BLaER1 treated with 17β-estradiol and CSF1 and Interleukin-3, amounts not matched to agents 10 nM and 100 nM (cell line): ENCODE measurements around the gene PROSER2.
"Not testable (repeated sequence)": the region's sequence is repeated elsewhere in the genome, so short reads cannot be mapped to it uniquely, and the experiment has no call there.

Source experiments
- H3K27ac ChIP-seq, 11 experiments: shearing (Covaris generic); formaldehyde crosslinking; 2 replicates each; pipeline ENCODE4 v1.8.1; 2022
- H3K27me3 ChIP-seq, 11 experiments: shearing (Covaris generic); formaldehyde crosslinking; 2 replicates each; pipeline ENCODE4 v1.8.1; 2022
- H3K36me3 ChIP-seq, 11 experiments: shearing (Covaris generic); formaldehyde crosslinking; 2 replicates each; pipeline ENCODE4 v1.8.1; 2022
- H3K4me1 ChIP-seq, 10 experiments: shearing (Covaris generic); formaldehyde crosslinking; 2 replicates each; pipeline ENCODE4 v1.8.1; 2022
- H3K4me2 ChIP-seq, 11 experiments: shearing (Covaris generic); formaldehyde crosslinking; 2 replicates each; pipeline ENCODE4 v1.8.1; 2022
- H3K4me3 ChIP-seq, 10 experiments: shearing (Covaris generic); formaldehyde crosslinking; 2 replicates each; pipeline ENCODE4 v1.8.1; 2022
- H3K9ac ChIP-seq, 11 experiments: shearing (Covaris generic); formaldehyde crosslinking; 2 replicates each; pipeline ENCODE4 v1.8.1; 2022
- H3K9me3 ChIP-seq, 11 experiments: shearing (Covaris generic); formaldehyde crosslinking; replicated peaks in 1 of 11; 2 replicates each; pipeline ENCODE4 v1.8.1; 2022
- H4K20me1 ChIP-seq, 11 experiments: shearing (Covaris generic); formaldehyde crosslinking; 2 replicates each; pipeline ENCODE4 v1.8.1; 2022
- Cebpa-rat ChIP-seq, 11 experiments: shearing (Covaris generic); IDR thresholded peaks; 2 replicates each; pipeline ENCODE4 v1.8.1; 2022

PROSER2 gene

GRCh38 chr10:11886851-11887250 lies 63.7 kb downstream of the PROSER2 start:
- no peaks in the 10 kb centered on the region for H3K27me3 ChIP-seq
- H3K36me3 ChIP-seq, result no peaks in the 10 kb centered on the region
- no peak overlapping the region for H3K4me3 ChIP-seq
- peak overlapping the region; percentile 58 to 82 (median 76) for H3K4me2 ChIP-seq
- H4K20me1 ChIP-seq, result no peaks in the 10 kb centered on the region
- peak overlapping the region in 7 of 11 experiments; percentile 8 to 36 (median 22); a peak in 7 of 22 replicates for H3K27ac ChIP-seq
- peak overlapping the region in 9 of 11 experiments; percentile 26 to 51 (median 44); a peak in 14 of 22 replicates for H3K9ac ChIP-seq
- no peaks in the 10 kb centered on the region for H3K9me3 ChIP-seq
- TF ChIP-seq Cebpa-rat (IDR thresholded peaks at IDR 0.05), result no peak
- peaks cover 23 to 49% (median 42%) of the 10 kb centered on the region in 10 experiments for H3K4me1 ChIP-seq

- H3K27ac ChIP-seq, result peak overlapping the region in 5 of 11 experiments; percentile 8 to 36 (median 27); a peak in 4 of 22 replicates
- no peaks in the 10 kb centered on the region for H3K9me3 ChIP-seq
- no peaks in the 10 kb centered on the region for H3K36me3 ChIP-seq
- TF ChIP-seq Cebpa-rat (IDR thresholded peaks at IDR 0.05), result no peak
- H3K4me2 ChIP-seq, result peak overlapping the region; percentile 58 to 82 (median 76)
- H4K20me1 ChIP-seq, result no peaks in the 10 kb centered on the region
- H3K4me3 ChIP-seq, result no peak overlapping the region
- no peaks in the 10 kb centered on the region for H3K27me3 ChIP-seq
- H3K9ac ChIP-seq, result peak overlapping the region in 4 of 11 experiments; percentile 33 to 51 (median 47); a peak in 3 of 22 replicates
- peaks cover 15 to 41% (median 35%) of the 10 kb centered on the region in 10 experiments for H3K4me1 ChIP-seq
These were observed 64.4 kb downstream of the PROSER2 start for GRCh38 chr10:11887381-11888227.

GRCh38 chr10:11889263-11889662 lies 66.1 kb downstream of the PROSER2 start:
- H3K4me1 ChIP-seq, result peaks cover 13 to 32% (median 25%) of the 10 kb centered on the region in 10 experiments
- not testable (repeated sequence) for H3K9ac ChIP-seq, H3K27me3 ChIP-seq, H3K9me3 ChIP-seq, H3K4me3 ChIP-seq, H4K20me1 ChIP-seq, H3K27ac ChIP-seq, H3K36me3 ChIP-seq, H3K4me2 ChIP-seq

GRCh38 chr10:11891776-11892486 lies 68.8 kb downstream of the PROSER2 start:
- Histone ChIP-seq H3K4me2 (no peak overlapping the region; a peak in 1 of 22 replicates), H3K9ac (no peak overlapping the region), H3K4me1 (peaks cover 3 to 17% (median 11%) of the 10 kb centered on the region in 10 experiments), H3K36me3 (no peaks in the 10 kb centered on the region), H3K27ac (no peak overlapping the region), H3K27me3 (no peaks in the 10 kb centered on the region), H4K20me1 (no peaks in the 10 kb centered on the region; a peak in 1 of 22 replicates), H3K9me3 (no peaks in the 10 kb centered on the region; a peak in 1 of 22 replicates), H3K4me3 (no peak overlapping the region)
- no peak for TF ChIP-seq Cebpa-rat (IDR thresholded peaks at IDR 0.05)

- TF ChIP-seq Cebpa-rat (IDR thresholded peaks at IDR 0.05), result no peak
- no peak overlapping the region for H3K4me2 ChIP-seq
- H4K20me1 ChIP-seq, result no peaks in the 10 kb centered on the region; a peak in 1 of 22 replicates
- H3K27me3 ChIP-seq, result no peaks in the 10 kb centered on the region
- no peak overlapping the region for H3K27ac ChIP-seq
- H3K4me1 ChIP-seq, result peaks cover 0 to 9% (median 4%) of the 10 kb centered on the region in 10 experiments; a peak in 7 of 20 replicates
- no peak overlapping the region for H3K4me3 ChIP-seq
- H3K9me3 ChIP-seq, result no peaks in the 10 kb centered on the region; a peak in 1 of 22 replicates
- no peaks in the 10 kb centered on the region for H3K36me3 ChIP-seq
- H3K9ac ChIP-seq, result no peak overlapping the region
These were observed 70.7 kb downstream of the PROSER2 start for GRCh38 chr10:11893749-11894278.

GRCh38 chr10:11894381-11895107 lies 71.4 kb downstream of the PROSER2 start:
- Histone ChIP-seq H4K20me1 (no peaks in the 10 kb centered on the region; a peak in 1 of 22 replicates), H3K4me3 (no peak overlapping the region), H3K9me3 (no peaks in the 10 kb centered on the region; a peak in 1 of 22 replicates), H3K36me3 (no peaks in the 10 kb centered on the region), H3K27ac (no peak overlapping the region), H3K4me1 (peaks cover 0 to 9% (median 4%) of the 10 kb centered on the region in 10 experiments; a peak in 7 of 20 replicates), H3K9ac (no peak overlapping the region), H3K4me2 (no peak overlapping the region), H3K27me3 (no peaks in the 10 kb centered on the region)
- no peak for TF ChIP-seq Cebpa-rat (IDR thresholded peaks at IDR 0.05)

- Histone ChIP-seq H3K27ac (no peak overlapping the region), H3K9ac (no peak overlapping the region), H3K4me3 (no peak overlapping the region), H3K4me1 (peaks cover 0 to 9% (median 4%) of the 10 kb centered on the region in 10 experiments; a peak in 7 of 20 replicates), H3K4me2 (no peak overlapping the region), H4K20me1 (no peaks in the 10 kb centered on the region; a peak in 1 of 22 replicates), H3K36me3 (no peaks in the 10 kb centered on the region), H3K9me3 (no peaks in the 10 kb centered on the region; a peak in 1 of 22 replicates), H3K27me3 (no peaks in the 10 kb centered on the region)
- TF ChIP-seq Cebpa-rat (IDR thresholded peaks at IDR 0.05), result no peak
These were observed 71.9 kb downstream of the PROSER2 start for GRCh38 chr10:11895108-11895466.

- Histone ChIP-seq H3K4me3 (no peak overlapping the region), H3K27ac (no peak overlapping the region), H3K9me3 (no peaks in the 10 kb centered on the region; a peak in 1 of 22 replicates), H3K4me1 (peaks cover 0 to 9% (median 4%) of the 10 kb centered on the region in 10 experiments; a peak in 7 of 20 replicates), H3K4me2 (no peak overlapping the region), H3K9ac (no peak overlapping the region), H3K36me3 (no peaks in the 10 kb centered on the region), H4K20me1 (no peaks in the 10 kb centered on the region; a peak in 1 of 22 replicates), H3K27me3 (no peaks in the 10 kb centered on the region)
- no peak for TF ChIP-seq Cebpa-rat (IDR thresholded peaks at IDR 0.05)
These were observed 72.4 kb downstream of the PROSER2 start for GRCh38 chr10:11895598-11895997.
